H1 (cell line): ENCODE measurements around the gene DLX4. TPM values are rescaled to one million over a fixed set of nuclear protein-coding genes. Genes with fewer than 3 reads are reported as not detected.
A peak's percentile ranks its signal among the peaks of the same experiment; 100 is the strongest.

ENCODE experiments used
- ATF3 ChIP-seq: IDR thresholded peaks from 2 replicates; pipeline ENCODE4 v1.6.1; 2011; ENCODE audit warnings: low read depth, mild to moderate bottlenecking, low read length; ENCODE audit not compliant: insufficient read depth
- BRCA1 ChIP-seq: IDR thresholded peaks from 2 replicates; pipeline ENCODE4 v1.6.1; 2012; ENCODE audit warnings: low read depth, low read length, improper control_type of control experiment
- CEBPB ChIP-seq: IDR thresholded peaks from 2 replicates; pipeline ENCODE4 v1.6.1; 2012; ENCODE audit warnings: low read depth, low read length
- CHD2 ChIP-seq: IDR thresholded peaks from 2 replicates; pipeline ENCODE4 v1.6.1; 2012; ENCODE audit warnings: low read length, improper control_type of control experiment
- CREB1 ChIP-seq: IDR thresholded peaks from 2 replicates; pipeline ENCODE4 v1.6.1; 2012; ENCODE audit warnings: inconsistent platforms
- CTCF ChIP-seq, 3 experiments: IDR thresholded peaks; 1 replicate in 2 of 3; 2 replicates in 1 of 3; pipeline versions ENCODE4 v1.5.1 to v1.6.1; 2011; ENCODE audit warnings: low read length in 3 of 3, mild to moderate bottlenecking in 3 of 3, inconsistent platforms in 2 of 3, low read depth in 1 of 3, moderate library complexity in 1 of 3; ENCODE audit not compliant: insufficient read depth in 1 of 3; ENCODE audit errors: control extremely low read depth in 1 of 3
- FOSL1 ChIP-seq: IDR thresholded peaks from 2 replicates; pipeline ENCODE4 v1.6.1; 2011; ENCODE audit warnings: mild to moderate bottlenecking, low read depth, low read length, moderate library complexity; ENCODE audit not compliant: insufficient read depth
- GTF2F1 ChIP-seq: IDR thresholded peaks from 2 replicates; pipeline ENCODE4 v1.6.1; 2012; ENCODE audit warnings: low read depth, low read length, improper control_type of control experiment, borderline replicate concordance
- HDAC2 ChIP-seq, 2 experiments: fragments of 300-600 bp in 1 of 2; sonication (generic) in 1 of 2; IDR thresholded peaks; 2 replicates each; pipeline ENCODE4 v1.6.1; 2011 to 2012; ENCODE audit warnings: low read depth in 2 of 2, low read length in 2 of 2, mild to moderate bottlenecking in 2 of 2, moderate library complexity in 2 of 2, borderline replicate concordance in 1 of 2, inconsistent platforms in 1 of 2
- HDAC6 ChIP-seq: IDR thresholded peaks from one replicate; pipeline ENCODE4 v1.7.1; 2012; ENCODE audit warnings: low read depth, mild to moderate bottlenecking, inconsistent platforms, low read length, moderate library complexity
- KDM4A ChIP-seq: IDR thresholded peaks from one replicate; pipeline ENCODE4 v1.7.1; 2012; ENCODE audit warnings: low read depth, mild to moderate bottlenecking, moderate library complexity, low read length, inconsistent platforms; ENCODE audit not compliant: severe bottlenecking
- KDM5A ChIP-seq: fragments of 200-600 bp; IDR thresholded peaks from 2 replicates; pipeline ENCODE4 v1.7.1; 2012; ENCODE audit warnings: mild to moderate bottlenecking, low read length, inconsistent platforms, mixed read lengths
- POLR2A ChIP-seq, 2 experiments: IDR thresholded peaks; 1 replicate in 1 of 2; 2 replicates in 1 of 2; pipeline ENCODE4 v1.6.1; 2011; ENCODE audit warnings: low read depth in 2 of 2, low read length in 2 of 2, mild to moderate bottlenecking in 2 of 2; ENCODE audit errors: control extremely low read depth in 1 of 2
- POLR2AphosphoS5 ChIP-seq: IDR thresholded peaks from 2 replicates; pipeline ENCODE4 v1.6.1; 2011; ENCODE audit warnings: low read depth, low read length
- POU5F1 ChIP-seq: IDR thresholded peaks from 2 replicates; pipeline ENCODE4 v1.6.1; 2011; ENCODE audit warnings: low read depth, mild to moderate bottlenecking, low read length, moderate library complexity
- RFX5 ChIP-seq: IDR thresholded peaks from 2 replicates; pipeline ENCODE4 v1.6.1; 2011; ENCODE audit warnings: low read depth, low read length, improper control_type of control experiment, borderline replicate concordance
- RNF2 ChIP-seq: fragments of 200-900, 300-1000 bp; sonication (generic); IDR thresholded peaks from 2 replicates; pipeline ENCODE4 v1.7.1; 2016; ENCODE audit warnings: borderline replicate concordance, low read depth, mild to moderate bottlenecking, antibody characterized with exemption, low read length; ENCODE audit not compliant: poor library complexity, severe bottlenecking; ENCODE audit errors: missing control alignments
- SAP30 ChIP-seq: fragments of 300-600 bp; sonication (generic); IDR thresholded peaks from 2 replicates; pipeline ENCODE4 v1.7.1; 2012; ENCODE audit warnings: low read length, moderate library complexity, mild to moderate bottlenecking, inconsistent platforms; ENCODE audit not compliant: insufficient read depth, insufficient replicate concordance
- SIN3A ChIP-seq, 2 experiments: IDR thresholded peaks in 1 of 2; conservative IDR thresholded peaks in 1 of 2; 2 replicates each; pipeline ENCODE4 v1.6.1; 2011 to 2012; ENCODE audit warnings: low read length in 2 of 2, improper control_type of control experiment in 1 of 2, low read depth in 1 of 2, mild to moderate bottlenecking in 1 of 2
- SIX5 ChIP-seq: IDR thresholded peaks from 2 replicates; pipeline ENCODE4 v1.6.1; 2011; ENCODE audit warnings: mild to moderate bottlenecking, low read depth, low read length
- TEAD4 ChIP-seq: IDR thresholded peaks from 2 replicates; pipeline ENCODE4 v1.6.1; 2012; ENCODE audit warnings: low read depth, low read length, inconsistent platforms, mixed read lengths
- YY1 ChIP-seq: IDR thresholded peaks from 2 replicates; pipeline ENCODE4 v1.6.1; 2011; ENCODE audit warnings: low read depth, mild to moderate bottlenecking, low read length
- polyA plus RNA-seq, 7 experiments: library from polyadenylated mRNA; depleted of rRNA in 3 of 7; stranded (reverse) in 5 of 7; unstranded in 2 of 7; fragments of >200 nt in 5 of 7; fragments of 200-250 nt in 2 of 7; gene quantifications; 1 replicate in 5 of 7; 2 replicates in 1 of 7; 4 replicates in 1 of 7; pipeline versions ENCODE4 v1.2.1 to v1.2.3, GENCODE V29; 2011 to 2013; ENCODE audit warnings: missing spikeins in 2 of 7, mixed read lengths in 2 of 7
- total RNA-seq: library from RNA; stranded (reverse); fragmentation: NEBNext Ultra II Directional; extraction: Animal tissue kit (Norgen Biotek cat#: 25700); gene quantifications from 2 replicates; pipeline ENCODE4 v1.2.1, GENCODE V29; 2021

The DLX4 gene
- total and polyA plus RNA-seq, 2 of the 8 experiments (the other 6 are each of a cell fraction or from before 2014, with no cell fraction given): 0.67 to 0.80 TPM

GRCh38 chr17:49964769-49965523 lies 4.0 kb upstream of the DLX4 start (continued):
- TF ChIP-seq CTCF (IDR thresholded peaks at IDR 0.05; ENCODE audit: control extremely low read depth in 1 of 3, insufficient read depth in 1 of 3, low read depth in 1 of 3, low read length in 3 of 3) (no peak), HDAC6 (no peak), KDM4A (no peak), YY1 (no peak), CHD2 (no peak), HDAC2 (IDR thresholded peaks at IDR 0.05; ENCODE audit: borderline replicate concordance in 1 of 2, low read depth in 2 of 2, low read length in 2 of 2) (no peak), CREB1 (no peak), SAP30 (no peak), ATF3 (no peak), RNF2 (no peak), FOSL1 (no peak), POLR2AphosphoS5 (peak; percentile 93), POLR2A (IDR thresholded peaks at IDR 0.05; ENCODE audit: control extremely low read depth in 1 of 2, low read depth in 2 of 2, low read length in 2 of 2) (no peak), KDM5A (no peak), BRCA1 (no peak), TEAD4 (peak; percentile 39; the same call in 1 of the 2 replicates), SIX5 (no peak), POU5F1 (no peak), SIN3A (conservative IDR thresholded peaks at IDR 0.05 in 1 of 2, IDR thresholded peaks at IDR 0.05 in 1 of 2; ENCODE audit: low read depth in 1 of 2, low read length in 2 of 2) (no peak), CEBPB (no peak), RFX5 (no peak), GTF2F1 (no peak)
